Activated CD8-positive, alpha-beta memory T cell treated with anti-CD3 and anti-CD28 coated beads for 1 hour (primary cell): ENCODE results near the gene FOXN1.

Experiments used
- DNase-seq, 2 donors: peaks; one replicate each; pipeline ENCODE4 v3.0.0-alpha.2; 2020; ENCODE audit warnings: low read depth in 1 of 2; ENCODE audit errors: extremely low read depth in 1 of 2

The FOXN1 gene

GRCh38 chr17:28545141-28545503 lies 39.0 kb downstream of the FOXN1 start:
- no peak for DNase-seq

- no peak for DNase-seq
Observed at GRCh38 chr17:28545787-28546415, 39.8 kb downstream of the FOXN1 start.

GRCh38 chr17:28547096-28547622 lies 41.0 kb downstream of the FOXN1 start:
- no peak for DNase-seq

- peak in 1 of 2 donors; percentile 41 for DNase-seq
Observed at GRCh38 chr17:28547623-28548416, 41.7 kb downstream of the FOXN1 start.

GRCh38 chr17:28548417-28549130 lies 42.4 kb downstream of the FOXN1 start:
- DNase-seq = no peak

GRCh38 chr17:28549236-28550132 lies 43.3 kb downstream of the FOXN1 start:
- peak in 1 of 2 donors; percentile 13 for DNase-seq

- no peak for DNase-seq
Observed at GRCh38 chr17:28550858-28551257, 44.7 kb downstream of the FOXN1 start.

GRCh38 chr17:28551421-28552175 lies 45.5 kb downstream of the FOXN1 start:
- no peak for DNase-seq

GRCh38 chr17:28552176-28552999 lies 46.2 kb downstream of the FOXN1 start, which contains the start of gene UNC119:
Gene UNC119 (minus strand): TSS chr17:28552624. CDS start chr17:28552557, 67 bp downstream.
- DNase-seq = peak; percentile 19 to 72

- DNase-seq = no peak
Observed at GRCh38 chr17:28553000-28553505, 46.9 kb downstream of the FOXN1 start.

GRCh38 chr17:28554565-28554964 lies 48.4 kb downstream of the FOXN1 start:
- no peak for DNase-seq

- DNase-seq = no peak
Observed at GRCh38 chr17:28555022-28555421, 48.9 kb downstream of the FOXN1 start.

- DNase-seq = no peak
Observed at GRCh38 chr17:28563475-28563874, 57.3 kb downstream of the FOXN1 start.

GRCh38 chr17:28567604-28568003 lies 61.5 kb downstream of the FOXN1 start:
- DNase-seq = no peak

GRCh38 chr17:28569446-28569845 lies 63.3 kb downstream of the FOXN1 start:
- DNase-seq = no peak

- DNase-seq = peak in 1 of 2 donors; percentile 32
Observed at GRCh38 chr17:28570716-28571360, 64.7 kb downstream of the FOXN1 start.

GRCh38 chr17:28571361-28572122 lies 65.4 kb downstream of the FOXN1 start, which contains the start of gene PIGS:
Gene PIGS (minus strand): TSS chr17:28571524. CDS start chr17:28571496, 28 bp downstream.
- peak; percentile 70 to 85 for DNase-seq
